ENCODE data around the gene SEC14L1.
A peak's percentile ranks its signal among the peaks of the same experiment; 100 is the strongest.

SEC14L1 gene

GRCh38 chr17:77116371-77116860 is 24.4 kb upstream of the SEC14L1 start:
- no peak for DNase-seq

GRCh38 chr17:77117415-77117814 is 23.4 kb upstream of the SEC14L1 start:
- DNase-seq, result no peak

- no peak for DNase-seq
Observed at GRCh38 chr17:77118251-77118928, 22.4 kb upstream of the SEC14L1 start.

- no peak for DNase-seq
Observed at GRCh38 chr17:77119668-77120301, 21.0 kb upstream of the SEC14L1 start.

- no peak for DNase-seq
Observed at GRCh38 chr17:77120868-77121267, 19.9 kb upstream of the SEC14L1 start.

- DNase-seq, result peak; percentile 84
Observed at GRCh38 chr17:77124192-77124889, 16.4 kb upstream of the SEC14L1 start.

GRCh38 chr17:77125432-77125901 is 15.3 kb upstream of the SEC14L1 start:
- peak; percentile 99 for DNase-seq

GRCh38 chr17:77126519-77126918 is 14.2 kb upstream of the SEC14L1 start:
- no peak for DNase-seq

- DNase-seq, result peak; percentile 49
Observed at GRCh38 chr17:77127735-77128361, 12.9 kb upstream of the SEC14L1 start.

GRCh38 chr17:77128896-77129567 is 11.7 kb upstream of the SEC14L1 start:
- DNase-seq, result peak; percentile 71

GRCh38 chr17:77129568-77130301 is 11.0 kb upstream of the SEC14L1 start:
- DNase-seq, result peak; percentile 36

GRCh38 chr17:77130525-77130924 is 10.2 kb upstream of the SEC14L1 start:
- DNase-seq, result no peak

- DNase-seq, result peak; percentile 89
Observed at GRCh38 chr17:77131904-77132303, 8.9 kb upstream of the SEC14L1 start.

- no peak for DNase-seq
Observed at GRCh38 chr17:77132411-77133086, 8.2 kb upstream of the SEC14L1 start.

- DNase-seq, result no peak
Observed at GRCh38 chr17:77133087-77133638, 7.6 kb upstream of the SEC14L1 start.

GRCh38 chr17:77136420-77136767 is 4.4 kb upstream of the SEC14L1 start:
- no peak for DNase-seq

GRCh38 chr17:77137111-77137510 is 3.7 kb upstream of the SEC14L1 start:
- DNase-seq, result no peak

GRCh38 chr17:77137886-77138285 is 2.9 kb upstream of the SEC14L1 start:
- peak; percentile 78 for DNase-seq

GRCh38 chr17:77140166-77140877 is 447 bp upstream of the SEC14L1 start:
- DNase-seq, result peak; percentile 99

GRCh38 chr17:77141846-77142449 is 1.2 kb downstream of the SEC14L1 start:
- peak; percentile 57 for DNase-seq
